NB4 (cell line): ENCODE results near the gene MYD88.
"Not testable (repeated sequence)": the region's sequence is repeated elsewhere in the genome, so short reads cannot be mapped to it uniquely, and the experiment has no call there.

Experiments used
- DNase-seq: peaks from one replicate; pipeline ENCODE4 v3.0.0; 2010; ENCODE audit warnings: low read depth
- H3K4me3 ChIP-seq: one replicate; pipeline ENCODE4 v1.5.1; 2011; ENCODE audit warnings: mild to moderate bottlenecking, low read depth, low read length, moderate library complexity
- MYC ChIP-seq: IDR thresholded peaks from 2 replicates; pipeline ENCODE4 v1.6.1; 2011; ENCODE audit warnings: low read depth, low read length
- POLR2A ChIP-seq: IDR thresholded peaks from 2 replicates; pipeline ENCODE4 v1.6.1; 2011; ENCODE audit warnings: mild to moderate bottlenecking; ENCODE audit not compliant: insufficient read length; ENCODE audit errors: extremely low read depth
- TF ChIP-seq, protein P1 (sequence below): IDR thresholded peaks from one replicate; pipeline ENCODE4 v1.5.1; 2012; ENCODE audit warnings: low read depth, low read length
- TF ChIP-seq, protein P2 (sequence below): IDR thresholded peaks from 2 replicates; pipeline ENCODE4 v1.6.1; 2011; ENCODE audit warnings: low read depth, low read length

The MYD88 gene

DNA sequence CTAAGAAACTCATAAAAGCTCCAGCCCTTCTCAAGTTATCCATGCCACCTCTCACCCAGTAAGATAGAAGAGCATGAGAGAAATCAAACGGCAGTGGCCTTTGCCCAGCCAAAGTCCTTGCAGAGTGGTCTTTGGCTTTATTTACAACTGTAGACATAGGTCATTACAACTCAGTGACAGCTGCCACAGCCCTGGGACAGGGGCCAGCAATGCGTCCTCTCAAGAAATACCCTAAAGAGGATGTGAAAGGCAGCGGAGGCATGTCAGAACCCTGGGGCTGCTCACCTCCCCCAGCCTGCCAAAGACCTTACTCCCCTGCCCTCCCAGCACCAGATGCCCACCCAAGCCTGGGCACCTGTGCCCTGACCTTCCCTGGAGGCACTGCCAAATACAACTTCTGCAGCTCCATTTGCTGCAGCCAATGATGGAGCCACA lies 7.8 kb upstream of the MYD88 start:
- TF ChIP-seq MYC: no peak
- TF ChIP-seq, protein P1, sequence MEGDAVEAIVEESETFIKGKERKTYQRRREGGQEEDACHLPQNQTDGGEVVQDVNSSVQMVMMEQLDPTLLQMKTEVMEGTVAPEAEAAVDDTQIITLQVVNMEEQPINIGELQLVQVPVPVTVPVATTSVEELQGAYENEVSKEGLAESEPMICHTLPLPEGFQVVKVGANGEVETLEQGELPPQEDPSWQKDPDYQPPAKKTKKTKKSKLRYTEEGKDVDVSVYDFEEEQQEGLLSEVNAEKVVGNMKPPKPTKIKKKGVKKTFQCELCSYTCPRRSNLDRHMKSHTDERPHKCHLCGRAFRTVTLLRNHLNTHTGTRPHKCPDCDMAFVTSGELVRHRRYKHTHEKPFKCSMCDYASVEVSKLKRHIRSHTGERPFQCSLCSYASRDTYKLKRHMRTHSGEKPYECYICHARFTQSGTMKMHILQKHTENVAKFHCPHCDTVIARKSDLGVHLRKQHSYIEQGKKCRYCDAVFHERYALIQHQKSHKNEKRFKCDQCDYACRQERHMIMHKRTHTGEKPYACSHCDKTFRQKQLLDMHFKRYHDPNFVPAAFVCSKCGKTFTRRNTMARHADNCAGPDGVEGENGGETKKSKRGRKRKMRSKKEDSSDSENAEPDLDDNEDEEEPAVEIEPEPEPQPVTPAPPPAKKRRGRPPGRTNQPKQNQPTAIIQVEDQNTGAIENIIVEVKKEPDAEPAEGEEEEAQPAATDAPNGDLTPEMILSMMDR: no peak
- no peak for TF ChIP-seq POLR2A
- TF ChIP-seq, protein P2, sequence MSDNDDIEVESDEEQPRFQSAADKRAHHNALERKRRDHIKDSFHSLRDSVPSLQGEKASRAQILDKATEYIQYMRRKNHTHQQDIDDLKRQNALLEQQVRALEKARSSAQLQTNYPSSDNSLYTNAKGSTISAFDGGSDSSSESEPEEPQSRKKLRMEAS: no peak
- H3K4me3 ChIP-seq: no peak overlapping the region
- no peak for DNase-seq

DNA sequence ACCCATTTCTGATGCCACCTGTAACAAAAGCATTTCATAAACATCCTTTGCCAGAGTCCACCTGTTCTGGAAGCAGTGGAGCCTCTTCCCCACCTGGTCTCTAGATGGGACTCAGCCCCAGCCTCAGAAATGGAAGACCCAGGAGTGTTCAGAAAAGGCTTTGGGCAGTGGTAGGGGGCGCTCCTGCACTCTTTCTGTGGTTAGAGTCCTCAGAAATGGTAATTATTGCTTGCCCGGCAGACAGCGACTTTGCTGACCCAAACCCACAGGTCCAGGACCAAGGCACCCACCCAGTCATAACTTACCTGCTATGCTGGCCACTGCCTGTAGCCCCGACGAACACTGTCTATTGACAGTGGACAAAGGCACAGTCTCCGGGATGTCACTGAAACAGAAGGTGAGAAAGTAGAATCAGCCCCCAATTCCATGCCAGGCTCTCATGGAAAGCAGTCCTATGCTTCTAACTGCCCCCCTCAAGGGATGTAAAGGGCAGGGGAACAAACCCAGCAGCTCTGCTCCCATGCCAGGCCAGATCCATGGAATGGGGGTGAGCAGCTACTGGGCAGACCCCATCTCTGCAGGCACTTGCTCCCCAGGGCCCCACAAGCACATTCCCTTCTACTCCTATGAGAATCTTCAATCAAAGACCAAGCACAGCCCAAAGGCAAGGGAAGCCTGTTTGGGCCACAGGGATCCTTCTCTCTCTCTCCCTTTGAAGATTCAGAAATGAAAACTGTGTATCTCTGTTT lies 6.7 kb upstream of the MYD88 start:
- DNase-seq: peak; percentile 57
- TF ChIP-seq, protein P2: no peak
- TF ChIP-seq POLR2A: no peak
- TF ChIP-seq, protein P1: peak; percentile 76
- TF ChIP-seq MYC: no peak

DNA sequence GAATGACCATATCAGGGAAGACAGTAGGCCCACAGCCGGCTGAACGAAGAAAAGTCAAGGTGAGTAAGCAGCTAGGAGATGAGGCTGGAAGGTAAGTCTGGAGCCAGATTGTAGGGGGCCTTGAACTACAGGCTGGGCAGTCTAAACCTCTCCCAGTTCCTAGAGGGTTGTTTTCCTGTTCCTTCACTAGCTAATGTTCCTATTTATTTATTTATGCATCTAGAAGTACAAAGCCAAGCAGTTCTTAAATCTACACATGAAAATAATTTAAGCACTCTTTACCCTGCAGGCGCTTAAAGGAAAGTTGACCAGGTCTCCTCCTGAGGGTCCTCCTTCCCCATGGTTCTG lies 5.3 kb upstream of the MYD88 start:
- TF ChIP-seq, protein P1: no peak
- TF ChIP-seq, protein P2: no peak
- TF ChIP-seq POLR2A (no peak), MYC (no peak)
- DNase-seq: no peak
- H3K4me3 ChIP-seq: no peak overlapping the region

More for the DNA sequence above, 6.7 kb upstream of the MYD88 start:
- H3K4me3 ChIP-seq: no peak overlapping the region

DNA sequence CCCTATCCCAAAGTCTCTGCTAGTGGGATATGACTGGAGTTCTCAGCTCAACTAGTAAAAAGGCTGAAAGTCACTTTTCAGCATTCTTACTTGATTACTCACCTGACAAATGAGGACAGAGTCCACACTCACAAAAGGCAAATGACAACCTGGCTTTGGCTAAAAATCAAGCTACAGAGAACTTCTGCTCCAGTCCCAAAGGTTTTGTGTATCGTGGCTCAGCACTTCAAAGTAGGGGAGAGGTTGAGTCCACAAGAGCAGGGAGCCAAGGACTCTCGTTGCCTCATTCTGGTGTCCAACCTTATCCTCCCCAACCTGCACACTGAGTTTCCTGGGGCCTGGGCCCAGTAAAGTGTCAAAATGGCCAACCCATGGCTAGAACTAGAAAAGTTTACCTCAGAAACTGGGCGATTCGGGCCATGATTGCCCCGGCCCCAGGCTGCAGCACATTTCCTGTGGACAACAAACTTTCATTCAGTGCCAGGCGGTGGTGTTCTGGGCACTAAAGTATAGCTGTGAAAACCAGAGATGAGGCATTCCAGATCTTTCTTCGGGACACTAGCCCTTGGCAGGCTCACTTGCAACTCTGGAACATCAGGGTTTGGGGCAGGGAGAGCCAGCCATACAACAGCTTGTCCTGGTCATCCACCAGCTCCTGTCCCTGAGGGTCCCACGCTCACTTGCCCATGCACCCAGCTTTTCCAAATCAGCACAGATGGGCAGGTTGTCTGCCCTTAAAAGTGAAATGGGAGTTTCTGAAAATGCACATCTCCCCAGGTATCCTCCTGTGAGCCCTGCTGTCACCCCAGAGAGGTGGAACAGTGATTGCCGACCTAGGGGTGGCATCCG lies 4.7 kb upstream of the MYD88 start:
- no peak overlapping the region for H3K4me3 ChIP-seq
- TF ChIP-seq, protein P2: no peak
- TF ChIP-seq POLR2A: no peak
- no peak for TF ChIP-seq MYC
- TF ChIP-seq, protein P1: no peak
- no peak for DNase-seq

DNA sequence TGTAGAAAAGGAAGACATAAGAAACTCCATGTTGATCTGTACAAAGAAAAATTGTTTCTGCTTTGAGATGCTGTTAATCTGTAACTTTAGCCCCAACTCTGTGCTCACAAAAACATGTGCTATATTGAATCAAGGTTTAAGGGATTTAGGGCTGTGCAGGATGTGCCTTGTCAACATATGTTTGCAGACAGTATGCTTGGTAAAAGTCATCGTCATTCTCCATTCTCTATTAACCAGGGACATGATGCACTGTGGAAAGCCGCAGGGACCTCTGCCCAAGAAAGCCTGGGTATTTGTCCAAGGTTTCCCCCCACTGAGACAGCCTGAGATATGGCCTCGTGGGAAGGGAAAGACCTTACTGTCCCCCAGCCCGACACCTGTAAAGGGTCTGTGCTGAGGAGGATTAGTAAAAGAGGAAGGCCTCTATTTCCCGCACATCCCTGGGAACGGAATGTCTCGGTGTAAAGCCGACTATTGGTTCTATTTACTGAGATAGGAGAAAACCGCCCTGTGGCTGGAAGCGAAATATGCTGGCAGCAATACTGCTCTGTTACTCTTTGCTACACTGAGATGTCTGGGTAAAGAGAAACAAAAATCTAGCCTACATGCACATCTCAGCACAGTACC lies 3.8 kb upstream of the MYD88 start:
- not testable (repeated sequence) for DNase-seq, H3K4me3 ChIP-seq

DNA sequence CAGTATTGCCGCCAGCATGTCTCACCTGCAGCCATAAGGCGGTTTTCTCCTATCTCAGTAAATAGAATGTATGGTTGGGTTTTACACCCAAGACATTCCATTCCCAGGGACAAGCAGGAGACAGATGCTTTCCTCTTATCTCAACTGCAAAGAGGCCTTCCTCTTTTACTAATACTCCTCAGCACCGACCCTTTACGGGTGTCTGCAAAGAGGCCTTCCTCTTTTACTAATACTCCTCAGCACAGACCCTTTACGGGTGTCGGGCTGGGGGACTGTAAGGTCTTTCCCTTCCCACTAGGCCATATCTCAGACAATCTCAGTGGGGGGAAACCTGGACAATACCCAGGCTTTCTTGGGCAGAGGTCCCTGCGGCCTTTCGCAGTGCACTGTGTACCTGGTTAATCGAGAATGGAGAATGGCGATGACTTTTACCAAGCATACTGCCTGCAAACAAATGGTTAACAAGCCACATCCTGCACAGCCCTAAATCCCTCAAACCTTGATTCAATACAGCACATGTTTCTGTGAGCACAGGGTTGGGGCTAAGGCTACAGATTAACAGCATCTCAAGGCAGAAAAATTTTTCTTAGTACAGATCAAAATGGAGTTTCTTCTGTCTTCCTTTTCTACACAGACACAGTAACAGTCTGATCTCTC lies 2.7 kb upstream of the MYD88 start:
- TF ChIP-seq, protein P2: peak; percentile 51
- DNase-seq: peak; percentile 63
- H3K4me3 ChIP-seq: peak overlapping the region; percentile 78
